Right lobe of liver (tissue), 4 donors: Measurements from ENCODE around the gene CCDC60.

ENCODE experiments used
- CTCF ChIP-seq, 4 donors: fragments of 200-600 bp in 3 of 4; fragments of 450-650 bp in 1 of 4; IDR thresholded peaks; one replicate each; pipeline versions ENCODE4 v1.5.1 to v1.8.0; 2016 to 2022; ENCODE audit warnings: antibody characterized with exemption in 4 of 4, mild to moderate bottlenecking in 2 of 4
- POLR2A ChIP-seq: fragments of 450-650 bp; IDR thresholded peaks from one replicate; pipeline ENCODE4 v1.6.1; 2017; ENCODE audit warnings: antibody characterized with exemption, mild to moderate bottlenecking
- donor health status: DM: no; HTN: no; CAD: no.
- donor health status: DM: no; HTN: no; CAD: no.
- donor health status: DM: no; HTN: yes; CAD: no.

DNA sequence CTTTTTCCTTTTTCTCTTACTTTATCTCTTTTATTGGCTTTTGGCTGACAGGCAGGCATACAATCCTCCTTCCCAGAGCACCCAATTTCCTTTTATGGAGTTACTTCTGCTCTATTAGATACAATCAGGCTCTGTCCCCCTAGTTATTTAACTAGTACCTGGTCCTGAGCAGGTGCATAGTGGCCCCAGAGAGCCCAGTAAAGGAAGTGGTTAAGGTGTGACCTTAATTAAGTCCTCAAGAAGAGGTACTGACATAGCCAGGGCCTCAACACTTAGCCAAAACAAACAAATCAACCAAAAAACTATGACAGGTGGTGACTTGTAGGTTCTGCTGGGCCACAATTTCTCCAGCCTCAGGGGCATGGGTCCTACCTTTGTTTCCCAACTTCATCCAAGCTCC is 82.9 kb downstream of the CCDC60 start:
- TF ChIP-seq CTCF (IDR thresholded peaks at IDR 0.05) = no peak
- TF ChIP-seq POLR2A = no peak
